ENCODE results near the gene WBP1L.

WBP1L gene

GRCh38 chr10:102796407-102797176 is 52.8 kb downstream of the WBP1L start:
- DNase-seq (ENCODE audit: low spot score in 2 of 2) (peak; percentile 14 to 59), ATAC-seq (peak; percentile 98)
- H3K4me3 Mint-ChIP-seq = peak overlapping the region; percentile 10
- H3K9me3 Mint-ChIP-seq = no peaks in the 10 kb centered on the region
- peaks cover 18% of the 10 kb centered on the region for H3K4me1 Mint-ChIP-seq
- peak overlapping the region; percentile 76 for H3K27ac Mint-ChIP-seq
- peaks cover 44% of the 10 kb centered on the region for H3K36me3 Mint-ChIP-seq

DNA sequence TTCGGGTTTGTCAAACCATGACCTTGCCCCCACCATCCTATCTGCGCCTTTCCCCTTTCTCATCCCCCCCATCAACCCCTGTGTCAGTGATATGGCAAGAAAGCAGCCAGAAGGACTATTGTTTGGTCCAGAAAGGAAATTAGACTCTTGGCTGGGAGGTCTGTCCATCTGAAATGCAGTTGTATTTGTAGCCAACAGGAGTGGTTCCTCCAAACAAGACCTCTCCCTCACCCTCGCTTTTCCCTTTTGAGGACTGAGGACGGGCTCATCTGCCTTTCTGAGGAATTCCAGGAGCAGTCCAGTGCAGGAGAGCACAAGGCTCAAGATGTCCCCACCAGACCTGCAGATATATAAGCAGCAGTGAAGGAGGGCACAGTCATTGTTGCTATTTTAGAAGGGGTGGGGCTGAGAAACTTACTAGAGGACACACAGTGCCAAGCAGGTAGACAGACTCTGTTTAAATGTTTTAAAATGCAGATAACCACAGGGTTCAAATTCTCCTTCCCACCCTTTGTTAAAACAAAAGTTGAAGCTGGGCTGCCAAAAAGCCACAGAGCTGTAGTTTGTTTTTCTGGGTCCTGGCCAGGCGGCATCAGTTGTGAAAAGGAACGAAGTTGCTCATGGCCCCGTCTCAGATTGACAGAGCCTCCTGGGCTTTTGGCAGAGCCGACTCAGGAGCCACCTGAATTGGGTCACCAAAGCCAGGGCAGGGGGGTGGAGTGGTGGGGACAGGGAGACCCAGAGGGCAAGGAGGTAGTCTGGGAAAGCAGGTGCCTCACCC is 56.1 kb downstream of the WBP1L start:
- peaks cover 38% of the 10 kb centered on the region for H3K4me1 Mint-ChIP-seq
- peaks cover 67% of the 10 kb centered on the region for H3K36me3 Mint-ChIP-seq
- no peak overlapping the region for H3K4me3 Mint-ChIP-seq
- no peaks in the 10 kb centered on the region for H3K9me3 Mint-ChIP-seq
- DNase-seq (ENCODE audit: low spot score in 2 of 2) (no peak), ATAC-seq (no peak)
- H3K27ac Mint-ChIP-seq = peak overlapping the region; percentile 71

- Mint-ChIP-seq H3K4me3 (no peak overlapping the region), H3K9me3 (no peaks in the 10 kb centered on the region), H3K27ac (peak overlapping the region; percentile 93), H3K4me1 (peaks cover 33% of the 10 kb centered on the region), H3K36me3 (peaks cover 75% of the 10 kb centered on the region)
- DNase-seq (ENCODE audit: low spot score in 2 of 2) = no peak
- no peak for ATAC-seq
Measured at GRCh38 chr10:102800611-102801335, 57.0 kb downstream of the WBP1L start.

DNA sequence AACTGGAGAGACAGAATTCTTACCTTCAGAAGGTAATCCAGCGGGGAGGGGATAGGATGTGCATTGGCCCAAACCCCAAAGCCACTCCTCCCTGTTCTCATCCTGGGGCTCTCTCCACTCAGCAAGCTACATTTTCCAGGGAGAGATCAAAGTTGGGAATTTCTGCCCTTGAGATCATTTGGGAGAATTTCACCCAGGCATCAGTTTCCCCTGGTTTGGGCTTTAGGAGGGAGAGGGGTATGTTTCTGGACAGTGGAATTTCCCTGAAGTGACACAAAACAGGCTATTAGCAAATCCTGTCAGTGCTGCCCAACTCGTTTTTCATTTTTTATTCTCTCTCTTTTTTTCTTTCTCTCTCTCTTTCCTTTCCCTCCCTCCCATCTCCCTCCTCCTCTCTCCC is 57.7 kb downstream of the WBP1L start:
- peaks cover 82% of the 10 kb centered on the region for H3K36me3 Mint-ChIP-seq
- H3K4me3 Mint-ChIP-seq = no peak overlapping the region
- no peaks in the 10 kb centered on the region for H3K9me3 Mint-ChIP-seq
- H3K4me1 Mint-ChIP-seq = peaks cover 27% of the 10 kb centered on the region
- DNase-seq (ENCODE audit: low spot score in 2 of 2) (no peak), ATAC-seq (no peak)
- H3K27ac Mint-ChIP-seq = peak overlapping the region; percentile 93

GRCh38 chr10:102801978-102802377 is 58.2 kb downstream of the WBP1L start:
- ATAC-seq = no peak
- peak overlapping the region; percentile 93 for H3K27ac Mint-ChIP-seq
- H3K9me3 Mint-ChIP-seq = no peaks in the 10 kb centered on the region
- peak overlapping the region; percentile 1 for H3K4me3 Mint-ChIP-seq
- no peak for DNase-seq (ENCODE audit: low spot score in 2 of 2)
- H3K4me1 Mint-ChIP-seq = peaks cover 30% of the 10 kb centered on the region
- H3K36me3 Mint-ChIP-seq = peaks cover 87% of the 10 kb centered on the region

DNA sequence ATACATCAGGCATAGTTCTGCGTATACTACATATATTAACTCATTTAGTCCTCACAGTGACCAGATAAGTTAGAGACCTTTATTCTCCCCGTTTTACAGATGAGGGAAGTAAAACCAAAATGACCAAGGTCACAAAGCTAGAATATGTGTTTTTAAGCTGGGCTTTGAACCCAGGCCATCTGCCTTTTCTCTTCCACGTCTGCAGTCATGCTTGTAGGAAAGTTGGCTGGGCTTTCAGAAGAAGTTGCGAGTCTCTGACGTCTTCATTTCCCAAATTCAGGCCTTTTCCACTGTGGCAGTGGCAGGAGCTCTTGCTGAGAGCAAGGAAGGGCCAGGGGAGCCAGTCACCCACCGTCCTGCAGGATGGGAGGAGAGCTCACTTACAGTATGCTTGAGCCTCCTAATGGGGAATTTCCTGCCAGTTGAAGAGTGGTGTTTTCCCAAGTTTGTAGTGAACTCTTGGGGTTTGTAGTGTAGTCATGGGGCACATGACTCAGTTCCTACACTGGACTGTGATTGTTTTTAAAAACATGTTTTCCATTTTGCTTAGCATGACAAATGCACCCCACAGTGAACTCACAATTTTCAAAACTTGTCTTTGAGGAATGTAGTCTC is 59.3 kb downstream of the WBP1L start:
- peaks cover 89% of the 10 kb centered on the region for H3K36me3 Mint-ChIP-seq
- no peak for DNase-seq (ENCODE audit: low spot score in 2 of 2)
- peak overlapping the region; percentile 93 for H3K27ac Mint-ChIP-seq

DNA sequence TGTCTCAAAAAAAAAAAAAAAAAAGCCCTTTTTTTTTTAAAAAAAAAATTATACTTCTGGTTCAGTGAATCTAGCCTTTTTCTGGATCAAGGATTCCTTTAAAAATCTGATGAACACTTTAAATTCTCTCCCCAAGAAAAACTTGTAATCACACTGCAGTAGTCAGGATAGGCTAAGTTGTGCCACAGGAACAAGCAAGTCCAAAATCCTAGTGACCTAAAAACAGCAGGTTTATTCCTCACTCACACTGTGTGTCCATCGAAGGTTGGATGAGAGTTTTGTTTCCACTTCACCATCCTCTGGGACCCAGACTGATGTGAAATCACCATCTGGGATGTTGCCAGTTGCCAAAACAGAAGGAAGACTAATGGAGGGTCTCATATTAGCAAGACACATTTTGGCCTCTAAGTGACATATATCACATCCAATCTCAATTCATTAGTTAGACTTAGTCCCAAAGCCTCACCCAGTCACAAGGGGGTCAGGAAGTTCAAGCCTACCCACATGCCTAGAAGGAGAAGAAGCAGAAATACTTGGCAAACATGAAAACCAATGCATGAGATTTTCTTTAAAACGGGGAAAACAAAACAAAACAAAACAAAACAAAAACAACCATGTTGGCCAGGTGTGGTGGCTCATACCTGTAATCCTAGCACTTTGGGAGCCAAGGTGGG is 60.8 kb downstream of the WBP1L start:
- Mint-ChIP-seq H3K4me3 (no peak overlapping the region), H3K4me1 (peaks cover 30% of the 10 kb centered on the region), H3K27ac (peak overlapping the region; percentile 93), H3K9me3 (no peaks in the 10 kb centered on the region), H3K36me3 (peaks cover 83% of the 10 kb centered on the region)
- ATAC-seq (no peak), DNase-seq (ENCODE audit: low spot score in 2 of 2) (no peak)

More for the DNA sequence above, 59.3 kb downstream of the WBP1L start:
- Mint-ChIP-seq H3K4me3 (peak overlapping the region; percentile 30), H3K9me3 (no peaks in the 10 kb centered on the region), H3K4me1 (peaks cover 30% of the 10 kb centered on the region)
- ATAC-seq = peak; percentile 90

- H3K4me1 Mint-ChIP-seq = peaks cover 20% of the 10 kb centered on the region
- ATAC-seq (no peak), DNase-seq (ENCODE audit: low spot score in 2 of 2) (no peak)
- H3K27ac Mint-ChIP-seq = peak overlapping the region; percentile 36
- H3K9me3 Mint-ChIP-seq = no peaks in the 10 kb centered on the region
- no peak overlapping the region for H3K4me3 Mint-ChIP-seq
- H3K36me3 Mint-ChIP-seq = peaks cover 92% of the 10 kb centered on the region
Measured at GRCh38 chr10:102808380-102808779, 64.6 kb downstream of the WBP1L start.

DNA sequence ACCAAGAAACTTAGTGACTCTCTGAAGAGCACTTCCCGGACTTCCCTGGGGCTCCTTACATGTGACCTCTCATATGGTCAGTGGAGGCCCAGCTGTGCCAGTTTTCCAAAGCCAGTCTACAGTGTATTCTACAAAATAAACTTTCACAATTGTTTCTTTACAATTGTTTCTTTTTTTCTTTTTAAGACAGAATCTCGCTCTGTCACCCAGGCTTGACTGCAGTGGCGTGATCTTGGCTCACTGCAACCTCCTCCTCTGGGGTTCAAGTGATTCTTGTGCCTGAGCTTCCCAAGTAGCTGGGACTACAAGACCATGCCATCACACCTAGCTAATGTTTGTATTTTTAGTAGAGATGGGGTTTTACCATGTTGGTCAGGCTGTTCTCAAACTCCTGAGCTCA is 67.6 kb downstream of the WBP1L start:
- Mint-ChIP-seq H3K27ac (peak overlapping the region; percentile 48), H3K4me1 (peaks cover 21% of the 10 kb centered on the region), H3K9me3 (no peaks in the 10 kb centered on the region), H3K4me3 (no peak overlapping the region), H3K36me3 (peaks cover 85% of the 10 kb centered on the region)
- ATAC-seq (no peak), DNase-seq (ENCODE audit: low spot score in 2 of 2) (no peak)

- peak overlapping the region; percentile 52 for H3K27ac Mint-ChIP-seq
- peaks cover 75% of the 10 kb centered on the region for H3K36me3 Mint-ChIP-seq
Measured at GRCh38 chr10:102812231-102812876, 68.6 kb downstream of the WBP1L start.

DNA sequence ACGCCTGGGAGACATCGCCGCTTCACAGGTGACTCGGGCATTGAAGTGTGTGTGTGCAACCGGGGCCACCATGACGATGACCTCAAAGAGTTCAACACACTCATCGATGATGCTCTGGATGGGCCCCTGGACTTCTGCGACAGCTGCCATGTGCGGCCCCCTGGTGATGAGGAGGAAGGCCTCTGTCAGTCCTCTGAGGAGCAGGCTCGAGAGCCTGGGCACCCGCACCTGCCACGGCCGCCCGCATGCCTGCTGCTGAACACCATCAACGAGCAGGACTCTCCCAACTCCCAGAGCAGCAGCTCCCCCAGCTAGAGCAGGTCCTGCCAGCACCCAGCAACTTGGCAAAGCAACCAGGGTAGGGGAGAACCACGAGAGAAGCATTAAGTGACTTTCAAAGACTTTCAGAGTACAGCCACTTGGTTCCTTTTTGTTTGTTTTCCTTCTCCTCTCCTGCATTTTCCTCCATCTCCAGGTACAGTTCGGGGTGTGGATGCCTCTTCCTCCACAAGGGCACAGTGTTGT is 69.3 kb downstream of the WBP1L start:
- H3K27ac Mint-ChIP-seq = peak overlapping the region; percentile 64
- peaks cover 70% of the 10 kb centered on the region for H3K36me3 Mint-ChIP-seq
- no peak overlapping the region for H3K4me3 Mint-ChIP-seq
- peaks cover 15% of the 10 kb centered on the region for H3K4me1 Mint-ChIP-seq
- DNase-seq (ENCODE audit: low spot score in 2 of 2) (no peak), ATAC-seq (no peak)
- no peaks in the 10 kb centered on the region for H3K9me3 Mint-ChIP-seq

More at GRCh38 chr10:102812231-102812876, 68.6 kb downstream of the WBP1L start:
- peaks cover 15% of the 10 kb centered on the region for H3K4me1 Mint-ChIP-seq
- H3K4me3 Mint-ChIP-seq = no peak overlapping the region
- H3K9me3 Mint-ChIP-seq = no peaks in the 10 kb centered on the region
- ATAC-seq (no peak), DNase-seq (ENCODE audit: low spot score in 2 of 2) (no peak)

DNA sequence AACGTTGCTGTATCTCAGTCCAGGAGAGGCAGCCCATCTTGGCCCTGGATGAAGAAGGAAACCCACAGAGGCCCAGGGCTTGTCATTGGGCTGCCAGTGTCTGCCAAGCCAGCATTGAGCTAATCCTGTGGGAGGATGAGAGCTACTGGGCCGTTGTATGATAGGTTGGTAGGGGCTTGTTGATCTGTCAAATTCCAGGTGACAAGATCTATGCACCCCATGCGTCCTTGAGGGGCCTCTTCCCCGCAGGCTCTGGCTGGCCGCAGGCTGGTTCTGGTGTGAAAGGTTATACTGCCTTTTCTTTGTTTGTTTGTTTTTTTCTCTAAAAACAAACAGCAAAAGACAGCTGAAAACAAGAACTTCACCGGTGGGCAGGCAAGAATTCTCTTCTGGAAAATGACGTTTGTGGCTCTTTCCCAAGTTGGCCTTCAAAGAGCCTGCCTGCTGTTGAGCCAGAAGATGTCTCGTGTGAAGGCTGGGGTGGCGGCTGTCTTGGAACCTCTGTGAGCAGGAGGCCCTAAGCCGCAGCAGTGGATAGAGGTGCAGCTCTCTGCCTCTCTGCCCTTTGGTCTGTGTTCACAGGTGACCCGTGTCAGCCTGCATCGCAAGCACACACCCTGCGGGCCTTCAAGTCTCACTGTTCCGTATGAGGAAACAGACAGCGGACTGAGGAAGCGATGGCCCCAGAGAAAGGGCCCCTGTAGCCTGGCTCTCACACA is 70.1 kb downstream of the WBP1L start:
- Mint-ChIP-seq H3K27ac (peak overlapping the region; percentile 64), H3K36me3 (peaks cover 62% of the 10 kb centered on the region), H3K9me3 (no peaks in the 10 kb centered on the region), H3K4me1 (peaks cover 15% of the 10 kb centered on the region), H3K4me3 (no peak overlapping the region)
- DNase-seq (ENCODE audit: low spot score in 2 of 2) = no peak
- ATAC-seq = no peak

- peaks cover 61% of the 10 kb centered on the region for H3K36me3 Mint-ChIP-seq
- ATAC-seq (no peak), DNase-seq (ENCODE audit: low spot score in 2 of 2) (no peak)
- H3K27ac Mint-ChIP-seq = peak overlapping the region; percentile 64
- peaks cover 15% of the 10 kb centered on the region for H3K4me1 Mint-ChIP-seq
- no peaks in the 10 kb centered on the region for H3K9me3 Mint-ChIP-seq
- H3K4me3 Mint-ChIP-seq = no peak overlapping the region
Measured at GRCh38 chr10:102814453-102814871, 70.7 kb downstream of the WBP1L start.
